Thymus (tissue), 11 donors: ENCODE measurements around the gene LRRC8B. TPM values are rescaled to one million over a fixed set of nuclear protein-coding genes. Genes with fewer than 3 reads are reported as not detected.
"Not testable (repeated sequence)": the region's sequence is repeated elsewhere in the genome, so short reads cannot be mapped to it uniquely, and the experiment has no call there.

Experiments
- DNase-seq, 9 donors: peaks; one replicate each; pipeline ENCODE4 v3.0.0-alpha.2; 2013; ENCODE audit warnings: low spot score in 9 of 9, low read depth in 6 of 9, missing footprints in 1 of 9
- H3K27ac ChIP-seq, 2 donors: one replicate each; pipeline ENCODE4 v1.5.1; 2013; ENCODE audit warnings: control low read depth in 1 of 2, low read depth in 1 of 2, low read length in 1 of 2, mild to moderate bottlenecking in 1 of 2, moderate library complexity in 1 of 2
- H3K27me3 ChIP-seq, 2 donors: one replicate each; pipeline ENCODE4 v1.5.1; 2013; ENCODE audit warnings: low read length in 1 of 2; ENCODE audit not compliant: control insufficient read depth in 2 of 2, insufficient read depth in 1 of 2
- H3K36me3 ChIP-seq, 2 donors: one replicate each; pipeline ENCODE4 v1.5.1; 2013; ENCODE audit warnings: low read length in 1 of 2, mild to moderate bottlenecking in 1 of 2, moderate library complexity in 1 of 2; ENCODE audit not compliant: control insufficient read depth in 2 of 2, insufficient read depth in 2 of 2
- H3K4me1 ChIP-seq, 2 donors: one replicate each; pipeline ENCODE4 v1.5.1; 2013; ENCODE audit warnings: low read length in 2 of 2; ENCODE audit not compliant: control insufficient read depth in 2 of 2, insufficient read depth in 2 of 2
- H3K4me3 ChIP-seq, 2 donors: one replicate each; pipeline ENCODE4 v1.5.1; 2013; ENCODE audit warnings: low read length in 2 of 2, control low read depth in 1 of 2, mild to moderate bottlenecking in 1 of 2
- H3K9me3 ChIP-seq, 2 donors: one replicate each; pipeline ENCODE4 v1.5.1; 2013; ENCODE audit warnings: low read length in 1 of 2, mild to moderate bottlenecking in 1 of 2; ENCODE audit not compliant: control insufficient read depth in 2 of 2, insufficient read depth in 1 of 2
- WGBS: extraction: QIAGEN DNeasy Blood & Tissue Kit; methylation state at CpG from one replicate; pipeline ENCODE4 v1.1.7; 2013; 5-methylcytosine and 5-hydroxymethylcytosine counted together
- polyA plus RNA-seq: library from polyadenylated mRNA; stranded (reverse); fragments of 200-250 nt; gene quantifications from one replicate; pipeline ENCODE4 v1.2.3, GENCODE V29; 2013
- total RNA-seq: library from RNA; stranded (reverse); fragments of 120-200 nt; gene quantifications from one replicate; pipeline ENCODE4 v1.2.4, GENCODE V29; 2013
- donor health status: healthy.

LRRC8B gene
- total and polyA plus RNA-seq, 2 donors = 3.5 to 4.7 TPM

- Histone ChIP-seq H3K4me3 (no peak overlapping the region), H3K36me3 (no peaks in the 10 kb centered on the region), H3K27me3 (no peaks in the 10 kb centered on the region), H3K27ac (no peak overlapping the region), H3K4me1 (no peaks in the 10 kb centered on the region), H3K9me3 (no peaks in the 10 kb centered on the region)
- no peak for DNase-seq
- WGBS = 75% methylated on average over 4 of the region's 4 CpGs
Observed at GRCh38 chr1:89540406-89540970, 15.9 kb downstream of the LRRC8B start.

GRCh38 chr1:89542345-89542744, 17.7 kb downstream of the LRRC8B start:
- no peaks in the 10 kb centered on the region for H3K9me3 ChIP-seq
- H3K27ac ChIP-seq = no peak overlapping the region
- no peaks in the 10 kb centered on the region for H3K4me1 ChIP-seq
- no peaks in the 10 kb centered on the region for H3K27me3 ChIP-seq
- 99% methylated on average over 1 of the region's 1 CpG for WGBS
- DNase-seq = no peak
- H3K36me3 ChIP-seq = no peaks in the 10 kb centered on the region
- H3K4me3 ChIP-seq = no peak overlapping the region

DNA sequence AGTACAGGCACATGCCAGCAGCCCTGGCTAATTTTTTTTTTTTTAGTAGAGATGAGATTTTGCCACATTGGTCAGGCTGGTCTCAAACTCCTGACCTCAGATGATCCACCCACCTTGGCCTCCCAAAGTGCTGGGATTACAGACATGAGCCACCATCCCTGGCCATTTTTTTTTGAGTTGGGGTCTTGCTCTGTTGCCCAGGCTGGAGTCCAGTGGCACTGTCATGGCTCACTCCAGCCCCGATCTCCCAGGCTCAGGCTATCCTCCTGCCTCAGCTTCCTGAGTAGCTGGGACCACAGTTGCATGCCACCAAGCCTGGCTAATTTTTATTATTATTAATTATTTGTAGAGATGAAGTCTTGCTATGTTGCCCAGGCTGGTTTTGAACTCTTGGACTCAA, 19.0 kb downstream of the LRRC8B start:
- not testable (repeated sequence) for H3K4me3 ChIP-seq, H3K27ac ChIP-seq, H3K4me1 ChIP-seq, H3K36me3 ChIP-seq, DNase-seq, H3K27me3 ChIP-seq, H3K9me3 ChIP-seq
- whole genome bisulfite sequencing = 96% methylated on average over 1 of the region's 1 CpG

DNA sequence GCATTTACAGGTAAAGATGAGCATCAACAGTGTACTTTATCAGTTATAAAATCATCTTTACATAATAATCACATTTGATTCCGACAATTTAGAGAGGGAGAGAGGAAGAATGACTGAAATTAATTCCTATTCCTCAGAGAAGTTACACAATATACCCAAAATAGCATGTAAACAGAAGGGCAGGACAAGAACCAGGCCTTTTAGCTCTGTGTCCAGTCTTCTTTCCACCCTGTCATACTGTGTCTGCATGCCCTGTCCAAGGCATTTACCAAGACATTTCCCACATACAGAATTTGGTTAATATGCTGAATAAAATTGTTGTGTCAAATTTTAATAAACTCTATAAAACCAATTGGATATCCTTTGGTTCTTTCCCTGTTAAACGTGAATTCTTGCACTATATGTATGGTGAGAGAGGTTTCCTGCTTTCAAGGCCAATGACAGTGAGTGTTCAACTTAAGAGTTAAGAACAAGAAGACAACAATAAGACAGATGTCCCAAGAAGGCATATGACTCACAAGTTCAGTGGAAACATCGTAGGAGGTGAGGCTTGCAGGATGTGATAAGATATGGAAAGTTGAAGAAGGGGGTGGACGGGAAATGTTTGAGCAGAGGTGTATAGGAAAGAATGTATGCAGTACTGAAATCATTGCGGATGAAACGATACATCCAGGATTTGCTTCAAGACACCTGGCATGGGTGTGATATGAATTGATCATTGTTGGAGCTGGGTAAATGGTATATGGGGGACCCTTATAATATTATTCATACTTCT, 20.8 kb downstream of the LRRC8B start:
- Histone ChIP-seq H3K4me1 (no peaks in the 10 kb centered on the region), H3K27ac (no peak overlapping the region), H3K36me3 (no peaks in the 10 kb centered on the region), H3K27me3 (no peaks in the 10 kb centered on the region), H3K9me3 (no peaks in the 10 kb centered on the region), H3K4me3 (no peak overlapping the region)
- DNase-seq = peak in 1 of 9 donors; percentile 29
- 87% methylated on average over 6 of the region's 6 CpGs for WGBS

DNA sequence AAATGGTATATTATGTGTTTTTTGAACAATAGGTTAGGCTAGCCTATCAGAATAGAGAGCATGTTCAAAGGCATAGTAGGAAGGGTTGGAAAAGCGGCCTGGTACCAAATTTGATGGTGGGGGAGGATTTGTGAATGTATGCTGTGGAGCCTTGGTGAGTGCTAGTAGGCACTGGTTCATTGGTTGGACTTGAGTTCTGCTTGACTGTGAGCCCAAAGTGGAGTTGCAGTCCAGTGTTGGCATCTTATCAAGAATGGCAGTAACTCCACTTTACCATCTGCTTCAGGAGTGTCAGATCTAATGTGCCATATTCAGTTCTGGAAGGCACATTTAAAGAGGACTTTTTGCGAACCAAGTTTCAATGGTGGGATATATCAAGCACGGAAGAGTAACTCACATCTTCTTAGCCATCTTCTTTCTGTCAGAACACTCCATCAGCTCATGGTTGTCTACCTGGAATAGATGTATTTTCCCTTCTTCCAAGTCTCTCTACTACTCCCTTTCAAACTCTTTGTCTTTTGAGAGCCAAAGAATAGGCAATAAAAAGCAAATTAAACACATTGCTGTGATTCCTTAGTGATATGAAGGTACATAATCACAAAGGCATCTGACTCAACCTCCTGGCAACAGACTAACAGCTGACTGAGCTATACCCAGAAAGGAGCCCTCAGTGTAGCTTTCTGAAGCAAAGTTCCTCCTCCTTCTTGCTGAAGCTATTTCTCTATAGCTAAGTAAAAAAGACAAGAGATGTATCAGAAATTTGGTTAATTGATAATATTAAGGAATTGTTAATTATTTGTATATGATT, 21.7 kb downstream of the LRRC8B start:
- no peak overlapping the region for H3K27ac ChIP-seq
- no peaks in the 10 kb centered on the region for H3K36me3 ChIP-seq
- no peak overlapping the region for H3K4me3 ChIP-seq
- H3K4me1 ChIP-seq = no peaks in the 10 kb centered on the region
- no peak for DNase-seq
- no peaks in the 10 kb centered on the region for H3K9me3 ChIP-seq
- WGBS = 97% methylated on average over 3 of the region's 3 CpGs
- H3K27me3 ChIP-seq = no peaks in the 10 kb centered on the region

GRCh38 chr1:89546934-89547562, 22.4 kb downstream of the LRRC8B start:
- no peaks in the 10 kb centered on the region for H3K36me3 ChIP-seq
- no peak overlapping the region for H3K27ac ChIP-seq

DNA sequence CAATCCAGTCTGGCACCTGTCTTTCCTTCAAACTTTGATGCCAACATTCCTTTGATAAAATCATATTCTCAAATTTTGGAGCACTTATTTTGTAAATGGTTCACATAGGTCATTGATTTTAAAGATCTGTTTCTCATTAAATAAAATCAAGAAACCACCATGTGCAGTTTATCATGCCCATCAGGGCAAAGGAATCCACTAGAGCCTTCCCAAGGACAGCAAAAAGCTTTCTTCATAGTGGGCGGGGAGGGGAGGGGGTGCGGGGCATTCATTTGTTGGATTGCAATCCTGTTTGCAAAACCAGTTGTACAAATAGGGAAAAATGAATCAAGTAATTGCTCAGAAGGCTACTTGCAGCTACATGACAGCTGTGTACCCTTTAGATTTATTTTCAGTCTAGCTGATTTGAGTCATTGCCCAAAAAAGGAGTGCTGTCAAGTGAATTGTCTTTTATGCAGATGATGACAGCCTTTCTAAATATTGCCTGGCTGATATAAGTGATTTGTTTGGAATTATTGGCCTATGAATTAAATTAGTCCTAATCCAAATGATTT, 23.0 kb downstream of the LRRC8B start:
- Histone ChIP-seq H3K27ac (no peak overlapping the region), H3K27me3 (no peaks in the 10 kb centered on the region), H3K4me3 (no peak overlapping the region), H3K4me1 (no peaks in the 10 kb centered on the region), H3K9me3 (no peaks in the 10 kb centered on the region), H3K36me3 (no peaks in the 10 kb centered on the region)
- 95% methylated on average over 2 of the region's 2 CpGs for WGBS
- DNase-seq = no peak

More at GRCh38 chr1:89546934-89547562, 22.4 kb downstream of the LRRC8B start:
- Histone ChIP-seq H3K27me3 (no peaks in the 10 kb centered on the region), H3K9me3 (no peaks in the 10 kb centered on the region), H3K4me3 (no peak overlapping the region), H3K4me1 (no peaks in the 10 kb centered on the region)
- no peak for DNase-seq

DNA sequence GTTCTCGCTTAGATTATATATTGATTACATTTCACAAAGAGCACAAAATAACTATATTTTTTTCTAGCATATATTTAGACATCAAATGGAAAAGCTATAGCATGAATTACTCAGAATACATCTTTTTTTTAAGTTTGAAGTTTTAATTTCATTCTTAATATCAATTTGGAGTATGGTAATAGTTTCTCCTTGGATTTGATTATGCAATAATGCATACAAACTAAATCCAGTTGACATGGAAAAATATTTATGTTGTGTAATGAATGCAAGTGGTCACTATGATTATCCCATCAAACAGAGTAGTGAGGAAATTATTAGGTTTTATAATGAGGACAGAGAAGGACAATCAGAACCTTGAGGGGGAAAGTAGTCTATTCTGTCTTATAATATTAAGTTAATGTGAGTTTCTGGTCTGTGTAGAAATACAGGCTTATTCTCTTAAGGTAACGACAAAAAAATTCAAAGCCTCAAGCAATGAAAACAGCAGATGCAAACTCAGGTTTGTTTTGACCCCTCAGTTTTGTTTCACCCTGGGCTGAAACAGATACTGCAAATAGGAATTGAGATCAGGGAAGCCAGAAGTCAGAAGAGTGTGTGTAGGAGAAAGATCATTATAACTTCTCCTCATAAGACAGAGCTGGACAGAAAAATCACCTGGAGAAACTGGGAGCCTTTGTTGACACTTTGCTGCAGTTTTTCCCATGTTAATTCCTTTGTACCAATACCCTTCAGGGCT, 23.7 kb downstream of the LRRC8B start:
- Histone ChIP-seq H3K27me3 (no peaks in the 10 kb centered on the region), H3K9me3 (no peaks in the 10 kb centered on the region), H3K36me3 (no peaks in the 10 kb centered on the region), H3K4me1 (no peaks in the 10 kb centered on the region), H3K4me3 (no peak overlapping the region), H3K27ac (no peak overlapping the region)
- WGBS = 98% methylated on average over 2 of the region's 2 CpGs
- no peak for DNase-seq
